GM21515 (cell line): ENCODE data around the gene RAD9B.
A peak's percentile ranks its signal among the peaks of the same experiment; 100 is the strongest.
"Not testable (repeated sequence)": the region's sequence is repeated elsewhere in the genome, so short reads cannot be mapped to it uniquely, and the experiment has no call there.

Experiments used
- ATAC-seq: cut with Tn5 transposase; IDR thresholded peaks from one replicate; pipeline ENCODE4 v1.9.1; 2021; ENCODE audit not compliant: unreplicated experiment

RAD9B gene

DNA sequence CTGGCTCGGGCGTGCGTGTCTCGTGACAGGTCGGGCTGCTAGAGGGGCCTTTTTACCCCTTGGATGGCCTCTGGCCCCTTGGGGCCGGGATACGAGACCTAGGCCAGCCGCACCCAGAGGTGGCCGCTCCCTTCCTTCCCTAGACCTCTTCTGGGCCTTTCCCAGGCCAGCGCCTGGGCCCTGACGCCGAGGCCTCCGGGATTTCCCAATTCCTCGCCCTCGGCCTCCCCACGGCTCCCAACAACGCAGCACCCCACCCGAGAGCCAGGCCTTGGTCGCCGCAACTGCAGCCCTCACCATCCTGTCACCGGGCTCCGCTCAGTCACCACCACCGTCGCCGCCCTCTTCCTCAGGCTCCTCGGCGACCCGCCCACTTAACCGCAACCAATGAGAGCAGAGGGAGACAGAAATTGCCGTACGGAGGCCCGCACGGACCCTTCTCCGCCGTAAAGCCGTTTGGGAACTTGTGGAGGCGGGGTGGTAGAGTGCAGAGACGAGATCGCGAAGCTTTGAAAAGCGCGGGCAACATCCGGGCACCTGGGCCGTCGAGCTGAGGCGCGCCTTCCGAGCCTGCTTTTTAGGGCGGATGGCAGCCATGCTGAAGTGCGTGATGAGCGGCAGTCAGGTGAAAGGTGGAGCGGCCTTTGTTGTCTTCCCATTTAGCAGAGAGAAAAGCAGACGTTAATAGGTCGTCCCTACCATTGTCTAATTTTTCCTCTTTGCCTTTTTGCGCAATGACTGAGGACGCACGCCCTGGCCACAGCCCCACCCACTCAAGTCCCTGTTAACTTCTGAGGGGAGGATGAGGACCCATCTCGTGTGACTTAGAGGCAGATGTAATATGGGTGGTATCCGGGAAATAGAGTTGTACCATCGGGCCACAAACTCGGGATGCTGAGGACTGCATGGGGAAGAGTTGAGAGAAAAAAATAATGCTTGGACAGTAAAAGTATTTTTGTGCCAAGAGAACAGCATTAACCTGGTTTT is at the start of gene RAD9B, which contains the start of gene VPS29:
Gene RAD9B (plus strand): TSS at position 580 of the 987 bp plus-strand sequence. CDS start 7 bp downstream, at position 587.
Gene VPS29 (minus strand): TSS at position 360 of the 987 bp plus-strand sequence. CDS start 60 bp downstream, at position 300.
- peak; percentile 87 for ATAC-seq

- ATAC-seq = no peak
Measured at GRCh38 chr12:110453569-110454296, 48.4 kb upstream of the RAD9B start.

DNA sequence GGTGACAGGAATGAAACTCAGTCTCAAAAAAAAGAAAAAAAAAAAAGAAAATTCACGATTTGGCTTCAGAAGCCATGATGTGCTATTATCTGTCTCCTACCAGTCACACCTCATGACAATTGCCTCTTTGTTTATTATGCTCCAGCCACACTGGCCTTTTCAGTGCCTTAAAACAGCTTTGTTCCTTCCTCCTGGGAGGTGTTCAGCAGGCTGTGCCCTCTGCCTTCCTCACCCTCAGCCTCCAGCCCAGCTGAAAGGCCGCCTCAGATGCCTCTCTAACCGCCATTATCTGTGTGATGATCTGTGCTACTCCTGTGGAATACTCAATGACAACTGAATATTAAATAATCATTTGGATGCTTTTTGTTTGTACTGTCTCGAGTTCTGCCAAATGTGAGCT is 43.4 kb upstream of the RAD9B start:
- ATAC-seq = no peak

- not testable (repeated sequence) for ATAC-seq
Measured at GRCh38 chr12:110461189-110461588, 40.9 kb upstream of the RAD9B start.

GRCh38 chr12:110465024-110465423 is 37.1 kb upstream of the RAD9B start:
- ATAC-seq = no peak

DNA sequence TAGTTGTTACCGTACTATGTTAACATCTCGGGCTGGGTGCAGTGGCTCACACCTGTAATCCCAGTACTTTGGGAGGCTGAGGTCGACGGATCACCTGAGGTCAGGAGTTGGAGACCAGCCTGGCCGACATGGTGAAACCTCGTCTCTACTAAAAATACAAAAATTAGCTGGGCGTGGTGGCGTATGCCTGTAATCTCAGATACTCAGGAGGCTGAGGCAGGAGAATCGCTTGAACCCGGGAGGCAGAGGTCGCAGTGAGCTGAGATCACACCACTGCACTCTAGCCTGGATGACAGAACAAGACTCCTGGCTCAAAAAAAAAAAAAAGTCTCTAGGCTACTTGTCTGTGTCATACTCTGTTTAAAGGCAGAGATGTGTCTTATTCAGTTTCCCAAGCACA is 36.4 kb upstream of the RAD9B start:
- ATAC-seq = not testable (repeated sequence)

DNA sequence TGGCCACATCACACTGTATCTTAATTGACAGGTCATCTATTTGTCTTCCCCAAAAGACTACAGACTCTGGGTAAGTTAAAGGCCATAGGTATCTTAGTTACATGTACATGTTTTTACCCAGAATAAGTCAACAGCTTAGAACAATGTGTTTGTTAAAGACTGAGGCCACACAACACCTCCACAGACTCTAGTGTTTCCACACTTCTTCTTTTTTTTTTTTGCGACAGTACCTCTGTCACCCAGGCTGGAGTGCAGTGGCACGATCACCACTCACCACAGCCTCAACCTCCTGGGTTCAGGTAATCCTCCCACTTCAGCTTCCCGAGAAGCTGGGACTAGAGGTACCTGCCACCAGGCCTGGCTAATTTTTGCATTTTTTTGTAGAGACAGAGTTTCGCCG is 35.3 kb upstream of the RAD9B start:
- no peak for ATAC-seq

GRCh38 chr12:110467847-110468213 is 34.3 kb upstream of the RAD9B start:
- ATAC-seq = no peak

DNA sequence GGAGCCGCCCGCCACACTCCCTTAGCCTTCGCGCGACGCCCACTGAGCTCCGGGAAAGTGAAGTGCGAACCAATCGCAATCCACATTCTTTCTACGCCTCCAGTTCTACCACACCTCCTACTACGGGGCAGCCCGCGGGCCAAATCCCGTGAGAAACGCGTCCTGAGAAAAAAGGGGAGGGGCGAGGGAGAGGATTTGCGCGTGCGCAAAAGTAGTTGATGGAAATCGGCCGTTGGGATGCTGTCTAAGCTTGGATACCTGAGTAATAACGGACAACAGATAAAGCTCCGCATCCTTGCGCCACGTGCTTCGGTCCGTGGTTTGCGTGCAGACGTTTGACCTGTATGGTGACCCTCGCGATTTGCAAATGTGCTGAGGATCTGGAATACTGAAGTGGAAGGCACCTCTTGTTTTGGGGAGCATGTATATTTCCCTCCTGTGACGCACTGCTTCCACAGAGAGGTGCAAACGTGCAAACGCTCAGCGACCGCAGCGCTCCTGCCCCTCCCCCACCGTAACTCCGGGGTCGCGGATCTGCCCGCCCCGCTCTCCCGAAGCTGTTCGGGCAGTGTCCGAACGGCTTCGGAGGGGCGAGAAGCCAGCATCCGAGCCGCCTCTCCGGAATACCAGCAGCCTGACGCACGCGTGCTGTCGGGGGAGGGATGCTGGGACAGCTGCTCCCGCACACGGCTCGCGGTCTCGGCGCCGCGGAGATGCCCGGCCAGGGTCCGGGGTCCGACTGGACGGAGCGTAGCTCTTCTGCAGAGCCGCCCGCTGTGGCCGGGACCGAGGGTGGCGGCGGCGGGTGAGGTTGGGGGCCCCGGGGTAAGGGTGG is 33.7 kb upstream of the RAD9B start, which contains the start of the genes FAM216A and GPN3:
Gene FAM216A (plus strand): TSS at position 632 of the 835 bp plus-strand sequence. CDS start 31 bp downstream, at position 663.
Gene GPN3 (minus strand): TSS at position 44 of the 835 bp plus-strand sequence. CDS start 54 bp downstream, outside the sequence.
- peak; percentile 76 for ATAC-seq

DNA sequence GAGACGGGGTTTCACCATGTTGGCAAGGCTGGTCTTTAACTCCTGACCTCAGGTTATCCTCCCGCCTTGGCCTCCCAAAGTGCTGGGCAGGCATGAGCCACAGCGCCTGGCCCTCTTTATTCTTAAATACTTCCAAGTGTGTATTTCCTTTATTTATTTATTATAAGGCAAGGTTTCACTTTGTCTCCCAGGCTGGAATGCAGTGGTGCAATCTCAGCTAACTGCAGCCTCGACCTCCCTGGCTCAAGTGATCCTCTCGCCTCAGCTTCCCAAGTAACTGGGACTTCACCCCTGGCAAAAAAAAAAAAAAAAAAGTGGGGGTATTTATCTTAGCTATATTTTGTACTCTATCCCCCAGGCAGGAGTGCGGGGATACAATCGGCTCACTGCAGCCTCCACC is 26.7 kb upstream of the RAD9B start:
- no peak for ATAC-seq

DNA sequence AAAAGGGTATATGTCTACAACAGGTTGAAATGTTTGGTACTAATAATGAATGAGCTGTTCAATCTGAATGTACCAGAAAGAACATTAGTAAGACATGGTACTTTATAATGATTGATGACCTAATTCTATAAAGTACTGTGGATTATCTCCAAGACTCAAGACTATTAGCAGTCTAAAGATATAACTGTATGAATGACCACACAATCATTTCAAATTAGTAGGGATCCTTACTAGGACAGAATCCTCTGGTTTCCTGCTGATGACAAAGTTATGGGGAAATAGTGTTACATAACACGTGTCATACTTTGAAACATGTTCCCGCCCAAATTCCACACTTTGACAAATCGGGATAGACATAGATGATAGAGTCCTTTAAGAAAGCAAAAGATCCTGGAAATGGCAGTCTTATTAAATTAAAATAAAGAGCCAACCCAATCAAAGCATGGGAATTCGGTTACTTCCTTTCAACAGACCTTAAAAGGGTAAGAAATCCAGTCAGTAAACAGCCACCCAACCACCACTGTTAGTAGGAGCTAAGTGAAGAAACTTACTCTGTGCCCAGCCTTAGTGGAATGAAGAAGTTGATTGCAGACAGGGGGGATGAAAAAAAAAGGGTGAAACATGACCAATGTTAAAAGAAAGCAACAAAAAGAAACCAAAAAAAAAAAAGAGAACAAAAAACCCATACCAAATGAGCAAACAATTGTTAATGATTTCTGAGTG is 3.0 kb upstream of the RAD9B start:
- ATAC-seq = no peak

DNA sequence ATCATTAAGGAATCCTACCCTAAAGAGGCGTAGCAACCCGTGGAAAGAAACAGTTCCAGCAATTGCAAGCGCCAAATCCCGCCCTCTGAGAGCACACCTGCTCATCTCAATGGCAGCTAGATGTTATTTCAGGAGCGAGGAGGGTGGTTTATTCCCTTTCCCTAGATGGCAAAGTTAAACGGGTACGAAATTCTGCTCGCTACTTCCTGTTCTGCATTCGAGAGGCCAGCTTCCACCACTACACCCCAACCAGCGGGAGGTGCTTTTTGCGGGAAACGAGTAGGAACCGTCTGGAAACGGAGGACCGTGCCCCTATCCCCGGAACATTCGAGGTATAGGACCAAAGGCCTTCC is 756 bp upstream of the RAD9B start:
- peak; percentile 14 for ATAC-seq

DNA sequence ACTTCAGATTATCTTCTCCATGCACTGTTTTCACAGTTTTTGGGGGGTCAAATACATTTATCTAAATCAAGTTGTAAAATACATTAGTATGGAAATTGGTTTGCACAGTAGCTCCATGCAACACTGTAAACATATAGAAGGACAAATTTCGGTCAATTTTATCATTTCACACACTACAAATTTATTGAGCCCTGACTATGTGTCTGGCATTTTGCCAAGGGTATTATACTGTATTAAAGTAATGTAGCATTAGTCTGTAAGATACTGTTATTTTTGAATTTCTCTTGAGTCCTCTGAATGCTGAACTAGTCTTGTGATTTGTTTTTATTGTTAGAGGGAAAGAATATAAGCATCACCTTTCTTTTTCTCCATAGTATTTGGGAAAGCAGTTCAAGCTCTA is 1.3 kb downstream of the RAD9B start:
- no peak for ATAC-seq

DNA sequence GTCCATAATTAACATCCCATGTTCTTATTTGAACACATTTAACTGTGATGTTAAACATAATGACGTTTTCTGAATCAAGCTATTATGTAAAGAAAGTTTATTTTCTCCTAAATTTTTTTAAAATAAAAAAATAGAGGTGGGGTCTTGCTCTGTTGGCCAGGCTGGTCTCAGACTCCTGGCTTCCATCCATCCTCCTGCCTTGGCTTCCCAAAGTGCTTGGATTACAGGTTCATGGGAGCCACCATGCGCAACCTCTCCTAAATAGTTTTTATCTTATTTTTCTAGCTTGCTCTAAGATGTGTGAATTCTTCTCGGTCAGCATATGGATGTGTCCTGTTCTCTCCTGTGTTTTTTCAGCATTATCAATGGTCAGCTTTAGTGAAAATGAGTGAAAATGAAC is 3.2 kb downstream of the RAD9B start:
- no peak for ATAC-seq

DNA sequence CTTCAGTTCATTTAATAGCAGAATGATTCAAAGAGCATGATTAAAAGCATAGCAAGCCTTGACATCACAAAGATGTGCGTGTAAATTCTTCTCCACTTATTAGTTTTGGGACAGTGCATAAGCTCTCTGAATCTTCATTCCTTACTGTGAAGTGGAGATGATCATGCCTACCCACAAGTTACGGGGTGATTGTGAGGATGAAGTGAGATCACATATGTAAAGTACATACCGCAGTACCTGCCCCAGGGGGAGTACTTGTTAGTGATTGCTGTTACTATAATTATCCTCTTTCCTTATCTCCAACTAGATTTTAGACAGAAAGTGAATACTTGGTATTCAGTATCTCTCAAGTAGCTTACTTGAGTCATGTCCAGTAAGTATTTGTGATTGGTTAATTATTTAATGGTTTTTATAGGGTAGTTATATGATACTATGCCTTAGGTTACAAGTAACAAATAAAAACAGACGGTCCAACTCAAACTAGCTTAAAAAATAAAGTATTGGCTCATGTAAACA is 6.0 kb downstream of the RAD9B start:
- ATAC-seq = no peak

DNA sequence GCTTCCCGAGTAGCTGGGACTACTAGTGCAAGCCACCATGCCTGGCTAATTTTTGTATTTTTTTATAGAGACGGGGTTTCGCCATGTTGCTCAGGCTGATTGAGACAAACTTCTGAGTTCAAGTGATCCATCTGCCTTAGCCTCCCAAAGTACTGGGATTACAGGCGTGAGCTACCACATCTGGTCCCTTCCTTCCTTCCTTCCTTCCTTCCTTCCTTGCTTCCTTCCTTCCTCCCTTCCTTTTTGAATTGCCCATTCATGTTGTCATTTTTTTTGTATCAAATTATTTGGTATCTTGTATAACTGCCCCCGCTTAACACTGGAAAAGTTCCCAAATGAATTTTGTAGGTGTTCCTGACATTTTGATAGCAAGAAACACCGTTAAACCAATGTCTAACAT is 11.7 kb downstream of the RAD9B start:
- no peak for ATAC-seq

DNA sequence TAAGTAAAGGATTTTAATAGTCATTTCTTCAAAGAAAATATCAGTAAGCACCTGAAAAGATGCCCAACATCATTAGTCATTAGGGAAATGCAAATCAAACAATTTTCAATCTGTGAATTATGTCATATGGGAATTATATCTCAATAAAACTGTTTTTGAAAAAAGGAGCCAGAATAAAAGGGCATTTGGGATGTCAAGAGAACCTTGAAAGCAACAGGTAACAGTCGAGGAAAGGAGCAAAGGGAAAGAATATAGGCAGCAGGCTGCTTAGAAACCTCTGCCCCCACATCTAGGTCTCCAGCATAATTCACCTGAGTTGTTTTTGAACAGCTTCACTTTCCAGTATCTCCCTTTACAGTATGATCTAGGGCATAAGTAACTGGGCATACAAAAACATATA is 12.2 kb downstream of the RAD9B start:
- ATAC-seq = no peak

GRCh38 chr12:110516995-110517394 is 14.9 kb downstream of the RAD9B start:
- no peak for ATAC-seq

DNA sequence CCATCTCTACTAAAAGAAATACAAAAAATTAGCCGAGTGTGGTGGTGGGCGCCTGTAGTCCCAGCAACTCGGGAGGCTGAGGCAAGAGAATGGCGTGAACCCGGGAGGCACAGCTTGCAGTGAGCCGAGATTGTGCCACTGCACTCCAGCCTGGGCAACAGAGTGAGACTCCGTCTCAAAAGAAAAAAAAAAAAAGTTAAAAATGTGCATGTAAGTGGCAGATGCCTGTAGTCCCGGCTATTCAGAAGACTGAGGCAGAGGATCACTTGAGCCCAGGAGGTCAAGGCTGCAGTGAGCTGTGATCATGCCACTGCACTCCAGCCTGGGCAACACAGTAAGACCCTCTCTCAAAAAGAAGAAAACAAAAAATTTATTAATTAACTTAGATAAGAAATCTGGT is 15.9 kb downstream of the RAD9B start:
- ATAC-seq = not testable (repeated sequence)
